Smooth muscle cell (in vitro differentiated cells): ENCODE measurements around the gene CCDC149. TPM values are rescaled to one million over a fixed set of nuclear protein-coding genes. Genes with fewer than 3 reads are reported as not detected.

ENCODE experiments used
- DNase-seq: peaks from one replicate; lab custom pipeline; 2025; ENCODE audit not compliant: unreplicated experiment; lab: John Stamatoyannopoulos, UW
- H2AFZ ChIP-seq: fragments of 200-600 bp; sonication (generic); 2 replicates; pipeline ENCODE4 v1.6.0; 2016; ENCODE audit warnings: antibody characterized with exemption, low read depth, mild to moderate bottlenecking
- H3F3A ChIP-seq: fragments of 200-600 bp; sonication (generic); 2 replicates; pipeline ENCODE4 v1.6.0; 2017; ENCODE audit warnings: antibody characterized with exemption, low read depth
- H3K27ac ChIP-seq: fragments of 200-600 bp; sonication (generic); 2 replicates; pipeline ENCODE4 v1.5.1; 2016; ENCODE audit warnings: low read depth, mild to moderate bottlenecking
- H3K27me3 ChIP-seq: fragments of 200-600 bp; sonication (generic); 2 replicates; pipeline ENCODE4 v1.6.1; 2016; ENCODE audit warnings: low read depth, mild to moderate bottlenecking
- H3K36me3 ChIP-seq: fragments of 200-600 bp; sonication (generic); 2 replicates; pipeline ENCODE4 v1.5.1; 2016; ENCODE audit warnings: low read depth
- H3K4me1 ChIP-seq: fragments of 200-600 bp; sonication (generic); 2 replicates; pipeline ENCODE4 v1.5.1; 2016; ENCODE audit warnings: low read depth
- H3K4me2 ChIP-seq: fragments of 200-600 bp; sonication (generic); 2 replicates; pipeline ENCODE4 v1.6.0; 2016; ENCODE audit warnings: mild to moderate bottlenecking
- H3K4me3 ChIP-seq: fragments of 200-600 bp; sonication (generic); 2 replicates; pipeline ENCODE4 v1.5.1; 2016; ENCODE audit warnings: mild to moderate bottlenecking
- H3K79me2 ChIP-seq: fragments of 200-600 bp; sonication (generic); 2 replicates; pipeline ENCODE4 v1.6.0; 2016; ENCODE audit warnings: low read depth, mild to moderate bottlenecking
- H3K9ac ChIP-seq: fragments of 200-600 bp; sonication (generic); 2 replicates; pipeline ENCODE4 v1.6.0; 2016; ENCODE audit warnings: low read depth
- H3K9me3 ChIP-seq: fragments of 200-600 bp; sonication (generic); replicated peaks from 2 replicates; pipeline ENCODE4 v1.5.1; 2016; ENCODE audit warnings: low read depth
- H4K20me1 ChIP-seq: fragments of 200-600 bp; sonication (generic); 2 replicates; pipeline ENCODE4 v1.6.0; 2016; ENCODE audit warnings: low read depth
- WGBS: methylation state at CpG from one replicate; pipeline ENCODE4 v1.1.7; 2016; ENCODE audit warnings: low lambda C conversion rate; 5-methylcytosine and 5-hydroxymethylcytosine counted together
- polyA plus RNA-seq: library from polyadenylated mRNA; unstranded; fragments of >200 nt; fragmentation: Nextera tagmentation; extraction: Ambion mirVana; gene quantifications from 2 replicates; pipeline ENCODE4 v1.2.1, GENCODE V29; 2016
- total RNA-seq: library from RNA; depleted of rRNA; stranded (reverse); fragments of >200 nt; gene quantifications from 2 replicates; pipeline ENCODE4 v1.2.3, GENCODE V29; 2014
- TF ChIP-seq, protein P1 (sequence below): fragments of 200-600 bp; sonication (generic); IDR thresholded peaks from 2 replicates; pipeline ENCODE4 v1.5.1; 2017; ENCODE audit warnings: borderline replicate concordance, mild to moderate bottlenecking, antibody characterized with exemption; ENCODE audit not compliant: insufficient read depth, poor library complexity, severe bottlenecking

Gene CCDC149
- total and polyA plus RNA-seq, 2 experiments from 2014 or later = 5.5 to 10.7 TPM

DNA sequence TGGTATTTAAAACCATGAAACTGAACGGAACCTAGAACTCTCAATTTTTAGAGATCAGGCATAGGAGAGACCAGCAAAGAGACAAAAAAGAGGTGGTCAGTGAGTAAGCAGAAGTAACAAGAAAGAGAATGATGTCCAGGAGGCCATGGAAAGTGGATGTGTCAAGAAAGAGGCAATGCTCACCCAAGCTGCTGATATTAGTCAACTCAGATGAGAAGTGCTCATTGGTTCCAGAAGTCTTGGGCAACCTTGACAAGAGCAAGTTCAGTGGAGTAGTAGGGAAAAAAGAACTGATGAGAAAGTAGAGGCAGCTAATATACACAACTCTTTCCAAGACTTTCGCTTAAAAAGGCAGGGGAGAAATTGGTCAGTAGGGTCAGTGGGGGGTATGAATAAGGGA lies 23.0 kb upstream of the CCDC149 start:
- no peak overlapping the region for H3K9ac ChIP-seq
- H3K79me2 ChIP-seq = no peaks in the 10 kb centered on the region
- no peaks in the 10 kb centered on the region for H3K4me1 ChIP-seq
- H3K36me3 ChIP-seq = no peaks in the 10 kb centered on the region
- no peaks in the 10 kb centered on the region for H4K20me1 ChIP-seq
- no peaks in the 10 kb centered on the region for H3F3A ChIP-seq
- no peak overlapping the region for H3K4me3 ChIP-seq
- no peak overlapping the region for H3K4me2 ChIP-seq
- 97% methylated on average over 2 of the region's 2 CpGs for WGBS
- no peak overlapping the region for H3K27ac ChIP-seq
- H3K27me3 ChIP-seq = no peaks in the 10 kb centered on the region
- TF ChIP-seq, protein P1, sequence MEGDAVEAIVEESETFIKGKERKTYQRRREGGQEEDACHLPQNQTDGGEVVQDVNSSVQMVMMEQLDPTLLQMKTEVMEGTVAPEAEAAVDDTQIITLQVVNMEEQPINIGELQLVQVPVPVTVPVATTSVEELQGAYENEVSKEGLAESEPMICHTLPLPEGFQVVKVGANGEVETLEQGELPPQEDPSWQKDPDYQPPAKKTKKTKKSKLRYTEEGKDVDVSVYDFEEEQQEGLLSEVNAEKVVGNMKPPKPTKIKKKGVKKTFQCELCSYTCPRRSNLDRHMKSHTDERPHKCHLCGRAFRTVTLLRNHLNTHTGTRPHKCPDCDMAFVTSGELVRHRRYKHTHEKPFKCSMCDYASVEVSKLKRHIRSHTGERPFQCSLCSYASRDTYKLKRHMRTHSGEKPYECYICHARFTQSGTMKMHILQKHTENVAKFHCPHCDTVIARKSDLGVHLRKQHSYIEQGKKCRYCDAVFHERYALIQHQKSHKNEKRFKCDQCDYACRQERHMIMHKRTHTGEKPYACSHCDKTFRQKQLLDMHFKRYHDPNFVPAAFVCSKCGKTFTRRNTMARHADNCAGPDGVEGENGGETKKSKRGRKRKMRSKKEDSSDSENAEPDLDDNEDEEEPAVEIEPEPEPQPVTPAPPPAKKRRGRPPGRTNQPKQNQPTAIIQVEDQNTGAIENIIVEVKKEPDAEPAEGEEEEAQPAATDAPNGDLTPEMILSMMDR = no peak
- H3K9me3 ChIP-seq = peaks cover 4% of the 10 kb centered on the region
- DNase-seq = no peak
- no peak overlapping the region for H2AFZ ChIP-seq

DNA sequence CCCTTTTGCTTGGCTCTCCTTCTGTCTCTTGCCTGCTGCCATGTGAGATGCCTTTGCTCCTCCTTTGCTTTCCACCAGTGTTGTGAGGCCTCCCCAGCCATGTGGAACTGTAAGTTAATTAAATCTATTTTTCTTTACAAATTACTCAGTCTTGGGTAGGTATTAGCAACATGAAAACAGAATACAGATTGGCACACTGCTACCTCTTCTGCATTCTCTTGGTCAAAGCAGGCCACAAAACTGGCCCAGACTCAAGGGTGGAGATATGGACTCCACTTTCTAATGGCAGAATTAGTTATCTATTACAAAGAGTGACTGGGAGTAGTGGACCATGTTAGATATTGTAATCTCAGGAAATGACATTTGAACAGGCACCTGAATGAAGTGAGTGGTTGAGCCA lies 21.5 kb upstream of the CCDC149 start:
- DNase-seq = no peak
- TF ChIP-seq, protein P1 = no peak
- Histone ChIP-seq H3K9me3 (peaks cover 4% of the 10 kb centered on the region), H3K4me2 (no peak overlapping the region), H4K20me1 (no peaks in the 10 kb centered on the region), H3K9ac (no peak overlapping the region), H3K27me3 (no peaks in the 10 kb centered on the region), H3K36me3 (no peaks in the 10 kb centered on the region), H3K4me1 (no peaks in the 10 kb centered on the region), H2AFZ (no peak overlapping the region), H3F3A (no peaks in the 10 kb centered on the region), H3K79me2 (no peaks in the 10 kb centered on the region), H3K27ac (no peak overlapping the region), H3K4me3 (no peak overlapping the region)

DNA sequence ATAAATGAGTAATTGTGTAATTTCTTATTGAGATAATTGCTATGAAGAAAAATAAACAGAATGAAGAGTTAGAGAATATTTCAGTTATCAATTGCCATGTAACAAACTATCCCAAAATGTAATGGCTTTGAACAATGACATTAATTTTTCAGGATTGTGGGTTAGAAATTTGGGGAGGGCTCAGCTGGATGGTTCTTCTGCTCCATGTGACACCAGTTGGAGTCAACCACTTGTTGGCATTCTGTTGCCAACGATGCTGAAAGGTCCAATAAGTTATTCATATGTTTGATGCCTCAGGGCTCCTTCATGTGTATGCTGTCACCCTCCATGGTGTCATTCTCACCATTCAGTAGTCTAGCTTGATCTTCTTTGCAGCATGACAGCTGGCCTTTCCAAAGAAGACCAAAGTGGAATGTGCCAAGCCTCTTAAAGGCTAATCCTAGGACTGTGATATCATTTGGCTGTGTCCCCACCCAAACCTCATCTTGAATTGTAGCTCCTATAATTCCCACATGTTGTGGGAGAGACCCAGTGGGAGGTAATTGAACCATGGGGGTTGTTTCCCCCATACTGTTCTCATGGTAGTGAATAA lies 20.9 kb upstream of the CCDC149 start:
- H3K36me3 ChIP-seq = no peaks in the 10 kb centered on the region
- H3K9me3 ChIP-seq = peaks cover 4% of the 10 kb centered on the region
- no peaks in the 10 kb centered on the region for H4K20me1 ChIP-seq
- no peaks in the 10 kb centered on the region for H3K4me1 ChIP-seq
- H3K79me2 ChIP-seq = no peaks in the 10 kb centered on the region
- no peak overlapping the region for H2AFZ ChIP-seq
- H3K27me3 ChIP-seq = no peaks in the 10 kb centered on the region
- H3K9ac ChIP-seq = no peak overlapping the region
- no peak overlapping the region for H3K4me2 ChIP-seq
- no peaks in the 10 kb centered on the region for H3F3A ChIP-seq
- no peak overlapping the region for H3K4me3 ChIP-seq
- no peak for DNase-seq
- H3K27ac ChIP-seq = no peak overlapping the region
- TF ChIP-seq, protein P1 = no peak
- WGBS = 56% methylated on average over 1 of the region's 1 CpG

DNA sequence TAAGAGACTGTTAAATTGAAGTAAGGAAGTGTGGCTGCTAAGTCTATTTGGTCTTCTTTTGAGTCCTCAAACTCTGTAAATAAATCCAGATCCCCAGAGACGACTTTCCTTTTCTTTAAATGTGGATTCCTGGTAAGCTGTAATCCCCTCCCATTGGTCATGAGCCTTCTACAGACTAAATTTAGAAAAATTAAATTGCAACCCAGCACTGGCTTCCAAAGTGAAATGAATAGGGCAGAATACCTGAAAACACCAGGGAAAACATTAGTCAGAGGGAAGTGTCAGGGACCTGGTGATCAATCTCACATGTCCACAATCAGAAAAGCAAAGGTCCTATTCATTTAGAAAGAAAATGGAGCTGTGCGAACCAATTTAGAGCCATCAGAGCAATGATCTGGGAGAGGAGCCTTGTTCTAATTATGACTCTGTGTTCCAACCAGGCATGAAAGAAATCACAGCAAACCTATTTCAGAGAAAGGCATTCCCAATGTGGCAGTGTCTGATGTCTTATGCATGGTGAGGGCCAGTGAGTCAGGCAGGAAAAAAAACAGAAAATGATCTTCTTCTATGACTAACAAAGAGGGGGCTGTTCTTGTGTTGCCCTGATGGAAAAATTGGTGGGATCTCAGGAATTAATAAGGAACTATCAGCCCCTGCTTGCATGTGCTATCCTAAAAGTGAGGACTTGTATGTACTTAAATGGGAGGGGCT lies 19.8 kb upstream of the CCDC149 start:
- no peak overlapping the region for H2AFZ ChIP-seq
- H3K79me2 ChIP-seq = no peaks in the 10 kb centered on the region
- peak overlapping the region; percentile 8 for H3K4me2 ChIP-seq
- H3K4me1 ChIP-seq = no peaks in the 10 kb centered on the region
- 73% methylated on average over 2 of the region's 2 CpGs for WGBS
- H3F3A ChIP-seq = no peaks in the 10 kb centered on the region
- no peaks in the 10 kb centered on the region for H3K36me3 ChIP-seq
- H4K20me1 ChIP-seq = no peaks in the 10 kb centered on the region
- no peak overlapping the region for H3K4me3 ChIP-seq
- no peak overlapping the region for H3K9ac ChIP-seq
- peak overlapping the region; percentile 35 for H3K27ac ChIP-seq
- TF ChIP-seq, protein P1 = no peak
- H3K9me3 ChIP-seq = peaks cover 4% of the 10 kb centered on the region
- H3K27me3 ChIP-seq = no peaks in the 10 kb centered on the region
- no peak for DNase-seq
